HepG2 (cell line): ENCODE measurements around the gene DSN1. TPM values are rescaled to one million over a fixed set of nuclear protein-coding genes. Genes with fewer than 3 reads are reported as not detected.

Experiments
- CREB3 ChIP-seq: sonication (generic); formaldehyde crosslinking; IDR thresholded peaks from 2 replicates; pipeline ENCODE4 v1.5.0; 2020; ENCODE audit warnings: missing genetic modification reagents
- MLXIP ChIP-seq: sonication (generic); formaldehyde crosslinking; IDR thresholded peaks from 2 replicates; pipeline ENCODE4 v1.9.0; 2021; ENCODE audit warnings: missing genetic modification reagents, borderline replicate concordance
- PHF21A ChIP-seq: sonication (generic); formaldehyde crosslinking; IDR thresholded peaks from 2 replicates; pipeline ENCODE4 v1.5.0; 2020; ENCODE audit warnings: mild to moderate bottlenecking, missing genetic modification reagents
- ZBTB4 ChIP-seq: sonication (generic); formaldehyde crosslinking; IDR thresholded peaks from 2 replicates; pipeline ENCODE4 v1.4.0; 2020; ENCODE audit warnings: missing genetic modification reagents, mild to moderate bottlenecking, borderline replicate concordance
- ZFP91 ChIP-seq: sonication (generic); formaldehyde crosslinking; IDR thresholded peaks from 2 replicates; pipeline ENCODE4 v1.9.0; 2022; ENCODE audit warnings: missing genetic modification reagents, mild to moderate bottlenecking, borderline replicate concordance
- ZFY ChIP-seq: sonication (generic); formaldehyde crosslinking; IDR thresholded peaks from 2 replicates; pipeline ENCODE4 v1.4.0; 2020; ENCODE audit warnings: missing genetic modification reagents
- ZMYM3 ChIP-seq: sonication (generic); formaldehyde crosslinking; IDR thresholded peaks from 2 replicates; pipeline ENCODE4 v1.5.1; 2020; ENCODE audit warnings: mild to moderate bottlenecking, missing genetic modification reagents
- ZNF317 ChIP-seq: sonication (generic); formaldehyde crosslinking; IDR thresholded peaks from 2 replicates; pipeline ENCODE4 v1.5.0; 2020; ENCODE audit warnings: mild to moderate bottlenecking, missing genetic modification reagents
- ZNF333 ChIP-seq: sonication (generic); formaldehyde crosslinking; IDR thresholded peaks from 2 replicates; pipeline ENCODE4 v1.4.0; 2020; ENCODE audit warnings: mild to moderate bottlenecking, missing genetic modification reagents, borderline replicate concordance
- ZNF484 ChIP-seq: sonication (generic); formaldehyde crosslinking; IDR thresholded peaks from 2 replicates; pipeline ENCODE4 v1.5.1; 2020; ENCODE audit warnings: mild to moderate bottlenecking, low read depth, missing genetic modification reagents, borderline replicate concordance
- ZNF772 ChIP-seq: sonication (generic); formaldehyde crosslinking; IDR thresholded peaks from 2 replicates; pipeline ENCODE4 v1.5.0; 2020; ENCODE audit warnings: mild to moderate bottlenecking, missing genetic modification reagents
- polyA plus RNA-seq, 8 experiments: library from polyadenylated mRNA; depleted of rRNA in 3 of 8; stranded (reverse) in 7 of 8; unstranded in 1 of 8; fragments of >200 nt; fragmentation: Illumina TruSeq in 4 of 8; extraction: Trizol in 4 of 8; gene quantifications; 2 replicates each; pipeline versions ENCODE4 v1.2.1 to v1.2.3, GENCODE V29; 2011 to 2016; ENCODE audit warnings: low read depth in 4 of 8, missing spikeins in 1 of 8, mixed read lengths in 1 of 8; ENCODE audit not compliant: insufficient read depth in 1 of 8
- total RNA-seq, 5 experiments: library from RNA; depleted of rRNA; stranded (reverse); fragments of >200 nt; fragmentation: Illumina TruSeq; extraction: Trizol; gene quantifications; 2 replicates each; pipeline ENCODE4 v1.2.3, GENCODE V29; 2016; ENCODE audit warnings: low read depth in 1 of 5

Gene DSN1
- total and polyA plus RNA-seq, 2 of the 13 experiments (the other 11 are each of a cell fraction or from before 2014, with no cell fraction given) = 18.7 to 53.7 TPM

- TF ChIP-seq ZNF772 (CRISPR knock-in tag) = peak; percentile 70; the same call in 1 of the 2 replicates
- no peak; the same call in 1 of the 2 replicates for TF ChIP-seq ZNF333 (CRISPR knock-in tag)
- TF ChIP-seq PHF21A = peak; percentile 83; the same call in 1 of the 2 replicates
- TF ChIP-seq ZNF484 = no peak; the same call in 1 of the 2 replicates
- peak; percentile 92 for TF ChIP-seq ZFP91 (CRISPR knock-in tag)
- TF ChIP-seq ZMYM3 (CRISPR knock-in tag) = 0 out of 2 replicates have a peak, but pooled peaks have one; percentile 75
- peak; percentile 89 for TF ChIP-seq ZFY (CRISPR knock-in tag)
- TF ChIP-seq CREB3 (CRISPR knock-in tag) = no peak
- peak; percentile 85 for TF ChIP-seq ZNF317 (CRISPR knock-in tag)
- TF ChIP-seq ZBTB4 (CRISPR knock-in tag) = 0 out of 2 replicates have a peak, but pooled peaks have one; percentile 6
- TF ChIP-seq MLXIP = no peak; the same call in 1 of the 2 replicates
These were observed at the start of gene DSN1 (continued) for GRCh38 chr20:36773597-36774390.
